GM19467 (cell line): ENCODE data around the gene COL6A3.
"Not testable (repeated sequence)": the region's sequence is repeated elsewhere in the genome, so short reads cannot be mapped to it uniquely, and the experiment has no call there.

Source experiments
- ATAC-seq: cut with Tn5 transposase; IDR thresholded peaks from one replicate; pipeline ENCODE4 v1.9.1; 2021; ENCODE audit warnings: mild to moderate bottlenecking, moderate library complexity; ENCODE audit not compliant: unreplicated experiment

Gene COL6A3

DNA sequence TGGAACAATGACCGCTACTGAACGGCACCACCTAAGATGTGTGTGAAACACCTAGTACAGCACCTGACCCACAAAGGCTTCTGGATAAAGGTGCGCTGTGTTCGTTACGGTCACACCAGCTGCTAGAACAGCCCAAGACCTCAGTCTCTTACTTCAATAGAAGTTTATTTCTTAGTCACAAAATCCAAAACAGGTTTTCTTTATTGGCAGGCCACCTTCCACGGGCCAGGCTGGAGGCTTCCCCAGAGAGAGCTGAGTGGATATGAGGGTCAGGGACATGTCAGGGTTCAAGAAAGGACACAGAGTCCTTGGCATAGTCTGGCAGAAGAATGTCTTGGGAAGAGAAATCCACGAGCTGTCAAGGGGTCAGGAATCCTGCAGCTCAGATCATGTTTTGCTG, 92.2 kb downstream of the COL6A3 start:
- no peak for ATAC-seq

DNA sequence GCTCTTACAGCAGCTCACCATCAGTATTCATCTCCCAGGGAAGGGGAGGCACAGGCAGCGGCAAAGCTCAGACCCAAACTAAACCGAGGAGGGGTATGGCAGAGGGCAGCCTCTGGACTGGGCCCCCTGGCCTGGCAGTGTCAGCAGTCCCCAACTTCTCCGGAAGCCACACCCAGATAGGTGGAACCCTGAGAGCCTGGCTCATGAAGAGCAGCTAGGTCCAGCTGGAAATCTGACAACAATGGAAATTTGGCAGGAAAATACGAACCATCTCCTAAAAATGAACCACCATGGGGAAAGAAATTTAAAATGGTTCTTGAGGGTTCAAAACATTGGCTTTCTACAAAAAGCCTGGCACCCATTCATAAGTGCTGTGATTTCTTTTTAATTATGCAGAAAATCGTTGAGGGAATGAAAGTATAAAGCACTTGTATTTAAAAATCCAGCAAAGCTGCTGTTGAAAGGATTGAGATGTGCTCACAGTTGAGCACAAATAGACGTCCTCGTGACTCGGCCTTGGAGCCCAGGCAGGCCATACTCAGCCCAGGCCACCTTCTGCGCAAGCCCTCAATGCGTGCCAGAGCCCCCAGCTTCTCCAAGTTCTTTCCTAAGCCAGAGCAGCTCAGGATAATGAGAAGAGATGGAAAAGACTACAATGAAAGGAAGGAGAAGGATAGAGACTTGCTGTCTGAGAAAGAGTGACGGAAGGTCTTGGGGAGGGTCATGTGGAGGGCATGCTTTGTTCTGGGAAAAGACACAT, 93.0 kb downstream of the COL6A3 start:
- ATAC-seq = no peak

DNA sequence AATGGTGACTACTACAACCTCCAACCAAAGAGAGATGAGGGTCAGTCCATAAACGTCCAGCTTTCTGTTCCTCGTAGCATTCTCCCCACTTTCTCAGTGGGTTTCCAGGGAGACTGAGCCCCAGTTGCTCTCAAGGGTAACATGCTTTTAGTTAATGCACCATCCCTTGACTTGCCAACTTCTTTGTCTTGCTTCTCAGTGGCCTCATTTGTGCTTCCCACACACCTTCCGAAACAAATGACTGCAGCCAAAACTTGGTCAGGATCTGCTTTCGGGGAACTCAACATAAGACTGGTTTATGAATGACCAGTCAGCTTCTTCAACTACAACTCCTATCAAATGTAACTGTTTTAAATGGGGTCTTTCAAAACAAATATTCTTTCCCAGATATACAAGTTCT, 94.1 kb downstream of the COL6A3 start:
- ATAC-seq = no peak

DNA sequence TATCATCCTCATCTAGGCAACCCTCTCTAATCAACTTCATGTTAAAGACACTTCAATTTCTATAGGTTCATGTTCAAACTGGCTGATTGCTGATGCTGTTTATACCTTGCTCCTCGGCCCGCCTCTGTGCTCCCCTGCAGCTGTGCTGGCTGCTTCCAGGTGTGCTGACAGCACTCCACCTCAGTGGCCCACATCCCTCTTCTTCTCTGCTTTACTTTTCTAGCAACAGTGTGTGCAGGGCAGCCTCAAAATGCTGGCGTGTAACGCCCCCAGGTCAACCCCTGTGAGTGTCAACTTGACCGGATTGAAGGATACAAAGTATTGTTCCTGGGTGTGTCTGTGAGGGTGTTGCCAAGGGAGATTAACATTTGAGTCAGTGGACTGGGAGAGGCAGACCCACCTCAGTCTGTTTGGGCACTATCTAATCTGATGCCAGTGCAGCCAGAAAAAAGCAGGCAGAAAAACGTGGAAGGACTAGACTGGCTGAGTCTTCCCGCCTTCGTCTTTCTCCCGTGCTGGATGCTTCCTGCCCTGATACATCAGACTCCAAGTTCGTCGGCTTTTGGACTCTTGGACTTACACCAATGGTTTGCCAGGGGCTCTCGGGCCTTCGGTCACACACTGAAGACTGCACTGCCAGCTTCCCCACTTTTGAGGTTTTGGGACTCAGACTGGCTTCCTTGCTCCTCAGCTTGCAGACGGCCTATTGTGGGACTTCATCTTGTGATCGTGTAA, 94.7 kb downstream of the COL6A3 start:
- ATAC-seq = no peak

DNA sequence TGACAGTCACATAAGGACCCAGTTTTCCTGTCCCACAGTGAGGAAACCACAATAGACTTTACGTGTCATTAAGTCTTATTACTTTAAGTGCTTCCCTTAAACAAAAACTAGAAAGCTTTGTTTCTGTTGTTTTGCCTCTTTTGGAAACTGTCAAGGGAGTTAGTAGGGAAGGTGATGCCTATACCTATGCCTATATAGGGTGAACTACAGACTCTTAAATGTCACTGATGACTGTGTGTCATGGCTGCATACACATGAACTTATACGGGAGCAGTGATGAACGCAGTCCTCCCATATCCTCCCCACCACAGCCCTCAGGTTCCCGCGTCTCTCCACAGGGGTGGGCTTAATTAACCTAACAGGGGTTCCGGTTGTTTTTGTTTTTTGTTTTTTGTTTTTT, 97.6 kb downstream of the COL6A3 start:
- ATAC-seq = no peak

DNA sequence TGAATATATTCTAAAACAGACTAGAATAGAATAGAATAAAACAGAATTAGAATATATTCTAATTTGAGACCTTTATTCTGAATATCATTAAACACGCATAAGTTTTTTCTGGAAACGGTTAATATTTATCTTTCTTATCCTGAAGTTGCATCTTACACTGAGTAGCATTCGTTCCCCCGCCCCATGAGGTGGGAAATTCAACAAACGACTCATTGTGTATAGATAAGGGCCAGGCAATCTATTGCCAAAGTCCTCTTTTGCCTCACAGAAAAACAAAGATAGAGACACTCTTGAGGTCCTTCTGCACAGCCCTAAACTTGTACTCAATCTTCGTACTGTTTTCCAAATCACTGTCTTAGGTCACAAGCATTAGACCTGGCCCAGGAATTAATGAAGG, 98.1 kb downstream of the COL6A3 start:
- ATAC-seq = no peak

DNA sequence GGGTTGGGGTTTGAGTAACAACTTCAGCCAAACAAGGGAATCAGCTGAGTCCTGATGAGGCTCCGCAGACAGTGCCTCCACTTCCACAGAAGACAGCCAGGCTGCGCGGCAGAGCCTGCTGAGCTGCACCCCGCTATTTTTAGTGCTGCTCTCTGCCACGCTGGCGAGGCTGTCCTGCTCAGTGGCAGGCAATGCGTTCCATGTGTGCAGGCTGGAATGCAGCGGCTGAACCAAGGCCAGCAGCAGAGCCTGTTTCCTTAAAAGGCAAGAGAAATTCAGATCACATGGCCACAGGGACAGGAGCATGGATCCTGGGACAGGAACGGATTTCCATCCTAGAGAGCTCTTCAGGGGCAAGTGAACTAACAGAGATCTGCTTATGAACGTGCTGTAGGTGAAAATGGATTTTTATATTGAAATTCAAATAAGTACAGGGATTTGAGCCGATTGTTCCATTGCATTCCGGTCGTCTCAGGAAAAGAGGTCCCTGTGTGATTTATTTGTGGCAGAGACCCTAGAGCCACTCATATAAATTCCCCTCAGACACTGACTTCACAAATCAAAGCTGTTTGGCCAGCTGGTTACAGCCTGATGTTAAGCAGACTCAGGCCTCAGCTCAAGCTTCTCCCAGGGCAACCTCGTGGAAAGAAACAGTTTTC, 98.7 kb downstream of the COL6A3 start:
- no peak for ATAC-seq

DNA sequence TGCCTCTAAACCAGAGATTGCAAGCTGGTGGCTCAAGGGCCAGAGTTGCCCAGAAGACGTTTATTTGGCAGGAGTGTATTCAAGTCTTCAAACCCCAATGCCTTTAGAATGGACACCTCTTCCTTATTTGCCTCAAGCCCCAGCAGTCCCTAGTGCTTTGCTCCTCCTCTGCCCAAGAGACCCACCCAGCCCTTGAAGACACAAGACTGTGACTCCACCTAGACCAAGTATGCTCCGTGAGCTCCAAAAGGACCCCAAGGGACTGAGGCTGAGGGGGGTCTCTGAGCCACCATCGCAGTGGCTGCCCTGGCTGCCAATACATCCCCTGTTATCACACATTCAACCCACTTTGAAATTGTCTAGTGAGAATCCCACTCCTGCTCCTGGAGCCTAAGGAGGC, 99.3 kb downstream of the COL6A3 start:
- ATAC-seq = no peak

DNA sequence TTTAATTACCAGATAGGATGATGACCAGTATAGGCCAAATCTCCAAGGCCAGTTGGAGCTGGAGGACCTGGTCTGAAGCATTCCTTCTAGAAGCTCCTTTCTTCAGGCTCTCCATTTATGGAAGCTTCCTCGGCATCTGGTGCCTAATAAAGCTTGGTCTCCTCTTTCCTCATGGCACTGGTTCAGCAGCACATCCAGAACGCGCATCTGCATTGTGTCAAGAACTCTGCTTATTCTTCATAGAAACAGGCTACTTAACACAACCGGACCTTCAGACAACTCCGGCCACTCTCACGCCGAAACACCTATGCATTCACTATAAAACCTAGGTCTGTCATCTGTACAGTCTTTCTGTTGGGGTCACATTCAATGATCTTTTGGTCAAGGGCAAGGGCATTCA, 99.8 kb downstream of the COL6A3 start:
- ATAC-seq = no peak

DNA sequence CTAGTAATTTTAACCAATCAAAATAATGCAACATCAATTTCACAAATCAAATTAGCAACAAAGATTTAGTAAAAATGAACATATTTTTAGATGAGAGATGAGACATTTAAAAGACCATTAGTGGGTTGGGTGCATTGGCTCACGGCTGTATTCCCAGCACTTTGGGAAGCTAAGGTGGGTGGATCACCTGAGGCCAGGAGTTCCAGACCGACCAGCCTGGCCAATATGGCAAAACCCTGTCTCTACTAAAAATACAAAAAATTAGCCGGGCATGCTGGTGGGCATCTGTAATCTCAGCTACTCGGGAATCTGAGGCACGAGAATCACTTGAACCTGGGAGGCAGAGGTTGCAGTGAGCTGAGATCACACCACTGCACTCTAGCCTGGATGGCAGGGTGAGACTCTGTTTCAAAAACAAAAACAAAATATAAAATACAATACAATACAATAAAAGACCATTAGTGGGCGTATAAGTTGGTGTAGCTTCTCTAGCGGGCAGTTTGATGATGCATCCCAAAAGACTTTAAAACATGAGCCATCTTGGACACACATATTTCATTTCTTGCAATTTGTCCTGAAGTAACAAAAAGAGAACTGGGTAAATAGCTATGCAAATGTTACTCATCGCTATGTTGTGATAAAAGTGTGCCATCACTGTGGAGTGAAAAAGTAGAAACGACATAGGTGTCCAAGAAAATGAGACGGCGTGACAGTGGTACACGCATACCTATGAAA, 101.8 kb downstream of the COL6A3 start:
- no peak for ATAC-seq

DNA sequence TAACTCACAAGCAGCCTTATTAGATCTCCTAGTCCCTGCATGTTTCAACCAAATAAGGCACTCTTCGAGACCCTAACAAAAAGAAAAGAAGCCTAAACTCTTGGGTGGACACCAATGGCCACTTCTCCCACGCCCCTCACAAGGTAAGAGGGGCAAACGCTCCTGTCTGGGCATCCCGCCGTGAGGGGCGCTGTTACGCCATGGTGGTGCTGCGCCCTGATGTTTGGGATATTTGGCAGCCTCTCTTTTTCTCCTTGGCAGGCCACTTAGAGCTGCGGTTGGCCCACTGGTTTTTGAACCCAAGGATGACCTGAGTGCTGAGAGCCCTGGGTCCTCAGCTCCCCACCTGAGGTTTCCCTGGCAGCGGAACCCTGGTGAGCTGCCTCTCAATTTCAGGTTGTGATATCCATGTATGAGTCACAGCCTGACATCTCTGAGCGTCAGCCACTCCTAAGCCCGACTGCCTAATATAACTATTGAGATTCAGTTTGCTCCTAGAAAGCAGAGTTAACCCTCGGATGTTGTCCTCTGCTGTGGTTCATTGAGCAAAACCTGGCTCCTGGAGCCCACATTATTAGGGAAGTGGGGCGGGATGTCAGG, 103.3 kb downstream of the COL6A3 start:
- ATAC-seq = no peak

DNA sequence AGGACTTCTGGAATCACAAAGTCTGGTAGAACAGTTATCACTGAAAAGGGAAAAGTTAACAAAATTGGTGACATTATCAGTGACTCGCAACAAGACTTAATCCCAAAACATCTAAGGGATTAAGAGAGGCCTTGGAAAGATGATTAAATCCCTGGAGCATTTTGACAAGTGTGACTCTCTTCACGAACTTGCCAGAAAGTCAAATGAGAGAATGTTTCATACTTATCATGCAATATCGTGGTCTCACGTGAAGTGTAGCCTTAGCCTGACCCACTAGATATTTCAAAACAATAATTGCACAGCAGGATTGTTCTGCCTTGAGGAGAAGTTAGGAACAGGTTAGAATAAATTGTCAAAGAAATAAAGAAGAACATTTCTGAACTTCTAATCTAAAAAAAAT, 104.5 kb downstream of the COL6A3 start:
- ATAC-seq = no peak

DNA sequence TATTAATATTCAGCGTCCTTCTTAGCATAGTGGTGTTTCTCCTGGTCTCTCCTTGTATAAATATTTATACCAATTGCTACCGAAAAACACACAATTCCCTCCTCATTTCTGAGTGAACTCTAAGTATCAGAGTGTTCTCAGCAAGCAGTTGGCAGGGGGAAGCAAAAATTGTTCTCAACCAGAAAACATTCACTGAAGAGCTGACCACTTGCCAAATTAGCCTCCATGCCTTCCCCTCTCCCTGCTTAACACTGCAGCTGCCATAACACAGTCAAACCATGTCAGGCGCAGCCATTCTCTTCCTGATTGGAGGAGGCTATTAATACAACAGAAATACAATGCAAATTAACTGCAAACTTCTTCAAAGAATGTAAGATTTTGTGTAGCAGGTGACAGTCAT, 105.0 kb downstream of the COL6A3 start:
- no peak for ATAC-seq

DNA sequence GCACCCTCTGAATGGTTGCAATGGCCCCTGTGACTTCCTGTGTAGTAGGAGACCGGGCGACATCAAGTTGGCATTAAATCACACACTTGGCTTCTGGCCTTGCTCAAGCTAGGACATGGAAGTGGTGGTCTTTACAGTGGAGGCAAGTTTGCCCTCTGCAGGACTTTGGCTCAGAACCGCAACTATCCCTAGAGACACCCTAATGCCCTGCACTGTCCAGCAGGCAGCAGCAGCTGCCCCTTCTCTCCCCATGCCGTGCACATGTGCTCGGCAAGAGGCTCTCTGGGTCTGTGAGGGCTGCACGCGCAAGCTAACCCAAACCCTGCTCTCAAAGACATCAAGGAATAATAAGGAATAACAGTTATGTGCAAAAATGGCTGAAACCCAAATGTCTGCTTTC, 106.5 kb downstream of the COL6A3 start:
- ATAC-seq = no peak

DNA sequence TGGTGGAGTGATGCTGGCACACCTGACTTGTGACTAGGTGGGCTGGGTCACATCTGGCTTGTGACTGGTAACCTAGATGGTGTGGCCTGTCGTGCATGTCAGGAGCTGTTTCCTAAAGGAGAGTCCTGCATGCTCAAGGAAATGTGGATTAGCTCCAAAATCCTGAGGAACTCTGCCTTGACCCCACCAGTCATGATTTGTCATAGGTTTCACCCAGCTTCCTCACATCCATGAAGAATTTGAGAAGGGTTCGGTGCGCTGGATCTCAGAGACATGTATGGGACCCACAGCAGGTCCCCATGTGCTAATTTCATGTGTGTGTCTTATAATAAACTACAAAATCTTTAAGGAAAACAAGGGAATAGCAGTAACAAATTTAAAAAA, 107.2 kb downstream of the COL6A3 start:
- no peak for ATAC-seq

DNA sequence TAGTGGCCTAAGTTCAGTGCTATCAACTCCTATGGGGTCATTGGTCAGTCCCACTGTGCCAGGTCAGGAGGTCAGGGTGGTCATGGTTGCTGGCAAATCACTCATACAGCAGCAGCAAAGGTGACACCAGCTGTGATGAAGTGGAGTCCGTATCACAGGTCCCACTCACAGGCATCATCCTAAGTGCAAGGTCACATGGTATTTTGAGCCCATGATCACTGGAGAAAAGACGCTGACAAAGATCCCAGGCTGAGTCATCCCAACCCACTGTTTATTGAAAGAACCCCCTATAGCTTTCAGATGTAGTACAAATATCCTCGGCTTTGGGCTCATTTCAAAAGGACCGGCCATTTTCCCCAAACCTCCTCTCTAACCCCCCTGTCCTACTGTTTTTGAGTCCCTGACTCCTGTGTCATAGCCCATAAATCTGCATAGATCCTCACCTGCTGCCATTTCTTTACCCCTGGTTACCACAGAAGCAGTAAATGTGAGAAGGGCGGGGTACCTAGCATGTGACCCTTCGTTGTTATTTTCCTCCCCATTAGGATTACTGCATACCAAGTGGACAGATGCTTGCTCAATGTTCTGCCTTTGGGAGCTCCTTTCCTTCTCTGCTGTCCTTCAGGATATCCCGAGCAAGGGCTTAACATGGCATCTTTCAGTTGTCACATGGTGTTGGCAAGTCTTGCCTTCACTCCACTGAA, 107.7 kb downstream of the COL6A3 start:
- no peak for ATAC-seq

DNA sequence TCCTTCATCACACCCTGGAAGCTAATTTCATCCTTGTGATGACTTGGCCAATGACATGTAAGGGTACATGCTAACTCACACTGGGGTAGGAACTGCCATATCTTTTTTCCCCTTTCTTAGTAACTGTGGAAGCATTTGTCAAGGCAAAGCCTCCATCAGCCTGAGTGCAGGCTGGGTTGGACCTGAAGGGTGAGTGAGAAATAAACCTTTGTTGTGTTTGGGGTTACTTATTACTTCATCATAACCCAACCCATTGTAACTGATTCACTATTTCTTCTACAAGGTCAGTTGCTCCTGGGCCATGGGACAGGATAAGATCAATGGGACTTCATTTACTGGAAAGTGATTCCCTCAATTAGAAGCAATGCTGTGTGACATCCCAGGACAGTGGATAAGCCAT, 108.4 kb downstream of the COL6A3 start:
- ATAC-seq = no peak

DNA sequence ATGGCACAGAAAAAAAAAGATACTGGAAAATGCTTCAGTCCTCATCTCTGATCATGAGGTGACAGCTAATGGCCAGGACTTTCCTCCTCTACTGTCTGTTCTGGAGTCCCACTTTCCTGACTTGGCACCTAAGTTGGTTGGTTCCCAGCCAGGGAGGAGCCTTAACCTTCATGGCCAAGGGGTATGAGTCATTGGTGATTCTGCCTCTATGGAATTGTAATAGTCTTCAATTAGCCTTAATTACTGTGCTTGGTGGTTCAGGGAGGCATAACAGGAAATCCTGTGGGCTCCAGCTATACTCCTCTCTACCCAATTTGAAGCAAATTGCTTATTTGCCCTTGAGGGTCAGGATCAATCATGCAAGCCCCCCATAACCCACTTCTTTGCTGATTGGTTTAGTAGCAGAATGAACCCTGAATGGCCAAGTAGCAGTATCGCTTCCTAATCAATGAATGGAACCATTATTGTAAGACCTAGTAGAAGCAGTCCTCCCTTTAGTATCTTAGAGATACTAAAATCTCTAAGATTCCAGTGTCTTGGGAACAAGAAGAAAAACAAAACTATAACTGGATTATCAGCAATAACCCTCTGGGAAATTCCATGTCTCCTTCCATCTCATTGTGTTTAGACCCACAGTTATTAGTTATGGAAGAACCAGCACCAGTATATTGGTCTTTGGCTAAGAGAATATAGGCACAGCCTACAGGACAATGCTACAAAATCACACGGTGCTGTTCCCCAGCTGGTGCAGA, 109.0 kb downstream of the COL6A3 start:
- ATAC-seq = no peak

DNA sequence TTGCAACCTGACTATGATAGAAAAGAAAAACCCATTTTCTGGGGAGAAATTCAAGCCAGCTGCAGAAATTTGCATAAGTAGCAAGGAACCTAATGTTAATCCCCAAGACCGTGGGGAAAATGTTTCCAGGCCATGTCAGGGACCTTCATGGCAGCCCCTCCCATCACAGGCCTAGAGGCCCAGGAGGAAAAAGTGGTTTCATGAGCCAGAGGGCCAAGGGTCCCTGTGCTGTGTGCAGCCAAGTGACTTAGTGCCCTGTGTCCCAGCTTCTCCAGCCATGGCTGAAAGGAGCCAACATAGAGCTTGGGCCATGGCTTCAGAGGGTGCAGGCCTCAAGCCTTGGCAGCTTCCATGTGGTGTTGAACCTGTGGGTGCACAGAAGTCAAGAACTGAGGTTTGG, 110.7 kb downstream of the COL6A3 start:
- not testable (repeated sequence) for ATAC-seq

DNA sequence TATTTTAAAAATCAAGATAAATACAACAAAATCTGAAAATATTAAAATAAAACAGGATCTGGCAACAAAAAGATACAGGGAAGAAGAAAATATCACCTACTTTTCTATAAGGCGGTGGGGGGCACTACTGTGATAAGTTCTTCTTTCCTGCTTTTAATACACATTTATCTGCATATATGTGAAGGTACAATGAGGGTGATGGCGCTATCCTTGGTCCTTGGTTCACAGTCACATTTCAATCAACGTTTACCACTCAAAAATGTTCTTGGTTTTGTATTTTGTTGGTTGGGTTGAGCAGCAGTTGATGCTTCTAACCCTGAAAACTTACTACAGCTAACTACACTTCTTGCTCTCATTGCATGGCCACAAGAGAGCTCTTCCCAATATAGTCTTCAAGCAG, 112.4 kb downstream of the COL6A3 start:
- no peak for ATAC-seq
